SK-N-SH (cell line): ENCODE results near the gene CUX1. TPM values are rescaled to one million over a fixed set of nuclear protein-coding genes. Genes with fewer than 3 reads are reported as not detected.

Experiments used
- CTCF ChIA-PET: fragments of 300-600, 350-600 bp; formaldehyde crosslinking; extraction: SDS; loops from one replicate; lab custom pipeline; 2021; lab: Yijun Ruan, JAX
- POLR2A ChIA-PET: fragments of 350-600 bp; sonication (Branson Sonifier 250); formaldehyde crosslinking; extraction: SDS; loops from one replicate; lab custom pipeline; 2020; ENCODE audit warnings: antibody characterized with exemption, inconsistent platforms; lab: Yijun Ruan, JAX
- DNase-seq: peaks from one replicate; pipeline ENCODE4 v3.0.0; 2012
- H2AFZ ChIP-seq: fragments of 200-600 bp; sonication (generic); 2 replicates; pipeline ENCODE4 v1.8.1; 2016; ENCODE audit warnings: antibody characterized with exemption, mild to moderate bottlenecking, low read depth
- H3F3A ChIP-seq: fragments of 200-600 bp; sonication (generic); replicated peaks from 2 replicates; pipeline ENCODE3; 2016; ENCODE audit warnings: antibody characterized with exemption, mild to moderate bottlenecking; ENCODE audit not compliant: insufficient read depth
- H3K27ac ChIP-seq, 2 experiments: fragments of 200-500 bp in 1 of 2; fragments of 200-600 bp in 1 of 2; sonication (Bioruptor generic) in 1 of 2; sonication (generic), shearing (Covaris generic) in 1 of 2; 2 replicates each; pipeline versions ENCODE4 v1.5.1 to v1.6.1; 2014 to 2016; ENCODE audit warnings: low read depth in 2 of 2, inconsistent platforms in 1 of 2, low read length in 1 of 2, mild to moderate bottlenecking in 1 of 2, mixed read lengths in 1 of 2
- H3K27me3 ChIP-seq: fragments of 200-600 bp; sonication (generic), shearing (Covaris generic); 2 replicates; pipeline ENCODE4 v1.6.1; 2016; ENCODE audit warnings: mixed run types; ENCODE audit not compliant: insufficient read depth
- H3K36me3 ChIP-seq, 2 experiments: fragments of 200-500 bp in 1 of 2; fragments of 200-600 bp in 1 of 2; sonication (Bioruptor generic) in 1 of 2; sonication (generic) in 1 of 2; replicated peaks in 1 of 2; 2 replicates each; pipeline versions ENCODE3 to v1.5.1; 2014 to 2016; ENCODE audit warnings: low read length in 1 of 2, mild to moderate bottlenecking in 1 of 2; ENCODE audit not compliant: insufficient read depth in 2 of 2, control insufficient read depth in 1 of 2
- H3K4me1 ChIP-seq, 2 experiments: fragments of 200-500 bp in 1 of 2; fragments of 200-600 bp in 1 of 2; sonication (Bioruptor generic) in 1 of 2; sonication (generic), shearing (Covaris generic) in 1 of 2; 2 replicates each; pipeline versions ENCODE4 v1.5.1 to v1.6.1; 2014 to 2016; ENCODE audit warnings: low read depth in 1 of 2, low read length in 1 of 2, mixed run types in 1 of 2; ENCODE audit not compliant: insufficient read depth in 2 of 2, control insufficient read depth in 1 of 2
- H3K4me2 ChIP-seq: fragments of 200-600 bp; sonication (generic), shearing (Covaris generic); 2 replicates; pipeline ENCODE4 v1.6.1; 2017; ENCODE audit warnings: mixed run types
- H3K4me3 ChIP-seq, 2 experiments: fragments of 200-500 bp in 1 of 2; fragments of 200-600 bp in 1 of 2; sonication (Bioruptor generic) in 1 of 2; sonication (generic), shearing (Covaris generic) in 1 of 2; 2 replicates each; pipeline versions ENCODE4 v1.5.1 to v1.8.1; 2014 to 2016; ENCODE audit warnings: low read depth in 2 of 2, inconsistent platforms in 1 of 2, low read length in 1 of 2, mild to moderate bottlenecking in 1 of 2, mixed read lengths in 1 of 2, moderate library complexity in 1 of 2
- H3K79me2 ChIP-seq: fragments of 200-600 bp; sonication (generic); 2 replicates; pipeline ENCODE4 v1.8.1; 2017; ENCODE audit warnings: mild to moderate bottlenecking; ENCODE audit not compliant: insufficient read depth
- H3K9ac ChIP-seq: fragments of 200-600 bp; sonication (generic); 2 replicates; pipeline ENCODE4 v1.6.1; 2017; ENCODE audit warnings: mixed run types
- H3K9me2 ChIP-seq: fragments of 200-600 bp; sonication (generic); 2 replicates; pipeline ENCODE4 v1.6.1; 2017; ENCODE audit warnings: mixed run types
- H3K9me3 ChIP-seq: fragments of 200-600 bp; sonication (generic); 2 replicates; pipeline ENCODE4 v1.6.1; 2017; ENCODE audit warnings: mixed run types, mild to moderate bottlenecking, moderate library complexity
- H4K20me1 ChIP-seq: fragments of 200-600 bp; sonication (generic); 2 replicates; pipeline ENCODE4 v1.6.1; 2017; ENCODE audit warnings: mild to moderate bottlenecking, mixed run types; ENCODE audit not compliant: insufficient read depth
- ELF1 ChIP-seq: IDR thresholded peaks from 2 replicates; pipeline ENCODE4 v1.4.0; 2012
- EZH2phosphoT487 ChIP-seq: fragments of 200-600 bp; sonication (generic); IDR thresholded peaks from 2 replicates; pipeline ENCODE4 v1.6.1; 2017; ENCODE audit warnings: low read depth, mixed run types, mild to moderate bottlenecking, antibody characterized with exemption, moderate library complexity, borderline replicate concordance
- FOXM1 ChIP-seq: IDR thresholded peaks from 2 replicates; pipeline ENCODE4 v1.4.0; 2012; ENCODE audit warnings: low read depth, mild to moderate bottlenecking
- IRF3 ChIP-seq: fragments of 150-350 bp; IDR thresholded peaks from 2 replicates; pipeline ENCODE4 v1.6.1; 2016; ENCODE audit warnings: mild to moderate bottlenecking, low read depth, low read length
- JUND ChIP-seq: IDR thresholded peaks from 2 replicates; pipeline ENCODE4 v1.4.0; 2012
- MEF2A ChIP-seq: IDR thresholded peaks from 2 replicates; pipeline ENCODE4 v1.4.0; 2012; ENCODE audit warnings: low read depth, borderline replicate concordance
- MXI1 ChIP-seq: IDR thresholded peaks from 2 replicates; pipeline ENCODE4 v1.6.1; 2012; ENCODE audit warnings: mild to moderate bottlenecking, low read depth, low read length, improper control_type of control experiment
- NRF1 ChIP-seq: IDR thresholded peaks from 2 replicates; pipeline ENCODE4 v1.6.1; 2012; ENCODE audit warnings: low read depth, mild to moderate bottlenecking, low read length
- POLR2AphosphoS5 ChIP-seq: IDR thresholded peaks from 2 replicates; pipeline ENCODE4 v1.6.1; 2012; ENCODE audit warnings: low read depth, low read length
- RAD21 ChIP-seq: IDR thresholded peaks from 2 replicates; pipeline ENCODE4 v1.6.1; 2012; ENCODE audit warnings: mild to moderate bottlenecking, low read length
- RCOR1 ChIP-seq: fragments of 150-350 bp; IDR thresholded peaks from 2 replicates; pipeline ENCODE4 v1.6.1; 2017; ENCODE audit warnings: antibody characterized with exemption, low read length
- RFX5 ChIP-seq: IDR thresholded peaks from 2 replicates; pipeline ENCODE4 v1.6.1; 2012; ENCODE audit warnings: mild to moderate bottlenecking, improper control_type of control experiment, low read length
- RXRA ChIP-seq: IDR thresholded peaks from 2 replicates; pipeline ENCODE4 v1.4.0; 2012; ENCODE audit warnings: low read depth, mild to moderate bottlenecking, borderline replicate concordance
- SMC3 ChIP-seq: IDR thresholded peaks from 2 replicates; pipeline ENCODE4 v1.6.1; 2012; ENCODE audit warnings: low read depth, low read length, improper control_type of control experiment
- TAF1 ChIP-seq: IDR thresholded peaks from 2 replicates; pipeline ENCODE4 v1.6.1; 2012; ENCODE audit warnings: low read depth, mild to moderate bottlenecking, low read length, moderate library complexity, borderline replicate concordance
- TCF12 ChIP-seq: IDR thresholded peaks from 2 replicates; pipeline ENCODE4 v1.4.0; 2012
- TEAD4 ChIP-seq: IDR thresholded peaks from 2 replicates; pipeline ENCODE4 v1.4.0; 2012; ENCODE audit warnings: mild to moderate bottlenecking, borderline replicate concordance; ENCODE audit not compliant: insufficient read depth
- YY1 ChIP-seq: IDR thresholded peaks from 2 replicates; pipeline ENCODE4 v1.4.0; 2012; ENCODE audit warnings: low read depth, mild to moderate bottlenecking
- ZBTB33 ChIP-seq: IDR thresholded peaks from 2 replicates; pipeline ENCODE4 v1.4.0; 2012; ENCODE audit warnings: low read depth, borderline replicate concordance
- WGBS: methylation state at CpG from one replicate; pipeline ENCODE4 v1.1.6; 2017; ENCODE audit warnings: low lambda C conversion rate; 5-methylcytosine and 5-hydroxymethylcytosine counted together
- polyA plus RNA-seq, 3 experiments: library from polyadenylated mRNA; depleted of rRNA; stranded (reverse); fragments of >200 nt; gene quantifications; 2 replicates each; pipeline ENCODE4 v1.2.3, GENCODE V29; 2012
- TF ChIP-seq, protein P1 (sequence below): IDR thresholded peaks from 2 replicates; pipeline ENCODE4 v1.6.1; 2012; ENCODE audit warnings: mild to moderate bottlenecking, low read depth, low read length, moderate library complexity
- TF ChIP-seq, protein P2 (sequence below): IDR thresholded peaks from 2 replicates; pipeline ENCODE4 v1.4.0; 2012; ENCODE audit warnings: low read depth

Gene CUX1
- polyA plus RNA-seq, 1 of the 3 experiments (the other 2 are of a cell fraction), result 68.6 TPM

DNA sequence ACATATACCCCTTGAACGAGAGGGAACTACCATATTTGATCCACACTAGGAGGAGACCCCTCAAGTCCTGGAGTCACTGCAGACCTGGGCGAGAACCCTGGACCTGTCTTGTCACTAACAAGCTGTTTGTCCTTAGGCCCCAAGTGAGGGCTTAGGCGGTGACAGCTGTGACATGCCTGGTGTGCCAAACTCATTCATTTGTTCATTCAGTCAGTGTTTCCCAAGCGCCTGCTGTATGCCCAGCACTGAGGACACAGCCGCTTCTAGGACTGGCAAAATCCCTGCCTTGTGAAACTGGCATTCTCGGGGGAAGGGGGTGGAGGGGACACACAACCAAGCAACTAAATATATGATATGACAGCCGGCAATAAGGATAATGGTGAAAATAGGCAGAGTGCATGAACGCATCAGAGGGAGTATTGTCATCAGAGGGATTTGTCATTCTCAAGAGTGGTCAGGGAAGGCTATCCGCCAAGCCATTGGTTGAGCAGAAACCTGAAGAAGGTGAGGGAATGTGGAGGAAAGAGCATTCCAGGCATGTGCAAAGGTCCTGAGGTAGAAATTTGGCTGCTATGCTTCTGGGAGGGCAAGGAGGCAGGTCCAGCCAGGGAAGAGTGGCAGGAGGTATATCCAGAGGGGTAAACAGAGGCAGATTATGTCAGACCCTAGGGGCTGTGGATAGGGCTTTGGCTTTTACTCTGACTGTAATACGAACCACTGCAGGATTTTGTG is 480.2 kb downstream of the CUX1 start:
- TF ChIP-seq NRF1 (no peak), RFX5 (no peak), RXRA (no peak), FOXM1 (no peak), TAF1 (no peak), MEF2A (no peak), ZBTB33 (no peak), RAD21 (no peak)
- TF ChIP-seq, protein P1, sequence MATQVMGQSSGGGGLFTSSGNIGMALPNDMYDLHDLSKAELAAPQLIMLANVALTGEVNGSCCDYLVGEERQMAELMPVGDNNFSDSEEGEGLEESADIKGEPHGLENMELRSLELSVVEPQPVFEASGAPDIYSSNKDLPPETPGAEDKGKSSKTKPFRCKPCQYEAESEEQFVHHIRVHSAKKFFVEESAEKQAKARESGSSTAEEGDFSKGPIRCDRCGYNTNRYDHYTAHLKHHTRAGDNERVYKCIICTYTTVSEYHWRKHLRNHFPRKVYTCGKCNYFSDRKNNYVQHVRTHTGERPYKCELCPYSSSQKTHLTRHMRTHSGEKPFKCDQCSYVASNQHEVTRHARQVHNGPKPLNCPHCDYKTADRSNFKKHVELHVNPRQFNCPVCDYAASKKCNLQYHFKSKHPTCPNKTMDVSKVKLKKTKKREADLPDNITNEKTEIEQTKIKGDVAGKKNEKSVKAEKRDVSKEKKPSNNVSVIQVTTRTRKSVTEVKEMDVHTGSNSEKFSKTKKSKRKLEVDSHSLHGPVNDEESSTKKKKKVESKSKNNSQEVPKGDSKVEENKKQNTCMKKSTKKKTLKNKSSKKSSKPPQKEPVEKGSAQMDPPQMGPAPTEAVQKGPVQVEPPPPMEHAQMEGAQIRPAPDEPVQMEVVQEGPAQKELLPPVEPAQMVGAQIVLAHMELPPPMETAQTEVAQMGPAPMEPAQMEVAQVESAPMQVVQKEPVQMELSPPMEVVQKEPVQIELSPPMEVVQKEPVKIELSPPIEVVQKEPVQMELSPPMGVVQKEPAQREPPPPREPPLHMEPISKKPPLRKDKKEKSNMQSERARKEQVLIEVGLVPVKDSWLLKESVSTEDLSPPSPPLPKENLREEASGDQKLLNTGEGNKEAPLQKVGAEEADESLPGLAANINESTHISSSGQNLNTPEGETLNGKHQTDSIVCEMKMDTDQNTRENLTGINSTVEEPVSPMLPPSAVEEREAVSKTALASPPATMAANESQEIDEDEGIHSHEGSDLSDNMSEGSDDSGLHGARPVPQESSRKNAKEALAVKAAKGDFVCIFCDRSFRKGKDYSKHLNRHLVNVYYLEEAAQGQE, result no peak
- DNase-seq, result no peak
- no peaks in the 10 kb centered on the region for H3K27me3 ChIP-seq
- ChIA-PET POLR2A (interaction anchor here (1.2 kb wide), 1 partner anchor 10 kb away, joined by 3 read pairs; no protein-coding TSS in a partner anchor), CTCF (no interaction called here)
- H3K9ac ChIP-seq, result no peak overlapping the region
- no peak overlapping the region for H3K27ac ChIP-seq
- H3F3A ChIP-seq, result no peaks in the 10 kb centered on the region
- H3K4me2 ChIP-seq, result no peak overlapping the region
- H3K79me2 ChIP-seq, result no peaks in the 10 kb centered on the region
- no peak overlapping the region for H2AFZ ChIP-seq
- no peaks in the 10 kb centered on the region for H3K36me3 ChIP-seq
- H3K9me2 ChIP-seq, result no peaks in the 10 kb centered on the region
- H3K4me3 ChIP-seq, result no peak overlapping the region
- H3K4me1 ChIP-seq, result peaks cover 0 to 1% of the 10 kb centered on the region in 2 experiments; a peak in 1 of 4 replicates
- no peaks in the 10 kb centered on the region for H3K9me3 ChIP-seq
- 0 out of 2 replicates have a peak, but pooled peaks cover 3% of the 10 kb centered on the region for H4K20me1 ChIP-seq
- 94% methylated on average over 10 of the region's 10 CpGs for WGBS

DNA sequence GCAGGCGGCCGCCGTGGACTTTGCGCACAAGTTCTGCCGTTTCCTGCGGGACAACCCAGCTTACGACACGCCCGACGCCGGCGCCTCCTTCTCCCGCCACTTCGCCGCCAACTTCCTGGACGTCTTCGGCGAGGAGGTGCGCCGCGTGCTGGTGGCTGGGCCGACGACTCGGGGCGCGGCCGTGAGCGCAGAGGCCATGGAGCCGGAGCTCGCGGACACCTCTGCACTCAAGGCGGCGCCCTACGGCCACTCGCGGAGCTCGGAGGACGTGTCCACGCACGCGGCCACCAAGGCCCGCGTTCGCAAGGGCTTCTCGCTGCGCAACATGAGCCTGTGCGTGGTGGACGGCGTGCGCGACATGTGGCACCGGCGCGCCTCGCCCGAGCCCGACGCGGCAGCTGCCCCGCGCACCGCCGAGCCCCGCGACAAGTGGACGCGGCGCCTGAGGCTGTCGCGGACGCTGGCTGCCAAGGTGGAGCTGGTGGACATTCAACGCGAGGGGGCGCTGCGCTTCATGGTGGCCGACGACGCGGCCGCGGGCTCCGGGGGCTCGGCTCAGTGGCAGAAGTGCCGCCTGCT is 483.3 kb downstream of the CUX1 start:
- no peaks in the 10 kb centered on the region for H3K27me3 ChIP-seq
- H4K20me1 ChIP-seq, result 0 out of 2 replicates have a peak, but pooled peaks cover 3% of the 10 kb centered on the region
- CTCF ChIA-PET, result no interaction called here
- H2AFZ ChIP-seq, result no peak overlapping the region
- no peak overlapping the region for H3K4me2 ChIP-seq
- H3K36me3 ChIP-seq, result no peaks in the 10 kb centered on the region
- no peak for DNase-seq
- H3F3A ChIP-seq, result no peaks in the 10 kb centered on the region
- POLR2A ChIA-PET, result no interaction called here
- no peaks in the 10 kb centered on the region for H3K9me2 ChIP-seq
- WGBS, result 97% methylated on average over 84 of the region's 84 CpGs
- H3K4me1 ChIP-seq, result peaks cover 0 to 5% of the 10 kb centered on the region in 2 experiments; a peak in 1 of 4 replicates
- no peak overlapping the region for H3K27ac ChIP-seq
- H3K9me3 ChIP-seq, result no peaks in the 10 kb centered on the region
- H3K4me3 ChIP-seq, result no peak overlapping the region; a peak in 1 of 4 replicates
- H3K79me2 ChIP-seq, result no peaks in the 10 kb centered on the region
- TF ChIP-seq RCOR1 (no peak), TCF12 (no peak), JUND (no peak), TEAD4 (no peak), IRF3 (no peak), MEF2A (no peak), YY1 (no peak), TAF1 (no peak), POLR2AphosphoS5 (no peak), ELF1 (no peak), SMC3 (no peak), MXI1 (no peak), RXRA (no peak), EZH2phosphoT487 (no peak), RFX5 (no peak), RAD21 (no peak)
- TF ChIP-seq, protein P2, sequence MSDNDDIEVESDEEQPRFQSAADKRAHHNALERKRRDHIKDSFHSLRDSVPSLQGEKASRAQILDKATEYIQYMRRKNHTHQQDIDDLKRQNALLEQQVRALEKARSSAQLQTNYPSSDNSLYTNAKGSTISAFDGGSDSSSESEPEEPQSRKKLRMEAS, result no peak
- no peak overlapping the region for H3K9ac ChIP-seq
